Omental fat pad (tissue), 4 donors: ENCODE results near the gene TBC1D9B. TPM values are rescaled to one million over a fixed set of nuclear protein-coding genes. Genes with fewer than 3 reads are reported as not detected.

Experiments
- ATAC-seq: fragments of 150-250 bp; one replicate; pipeline ENCODE4 v1.9.1; 2016; ENCODE audit warnings: mild to moderate bottlenecking, moderate library complexity; ENCODE audit not compliant: low FRiP score
- DNase-seq: peaks from one replicate; pipeline ENCODE4 v3.0.0-alpha.2; 2019; ENCODE audit warnings: low spot score
- total RNA-seq, 4 donors: library from RNA; depleted of rRNA; stranded (reverse); fragments of >200 nt; gene quantifications; one replicate each; pipeline ENCODE4 v1.1.0, GENCODE V29; 2016
- TF ChIP-seq, protein P1 (sequence below), 3 donors: fragments of 450-650 bp; IDR thresholded peaks; one replicate each; pipeline ENCODE4 v1.5.1; 2016 to 2017; ENCODE audit warnings: antibody characterized with exemption in 3 of 3, mild to moderate bottlenecking in 3 of 3, moderate library complexity in 2 of 3

Gene TBC1D9B
- total RNA-seq, 4 donors from 2014 or later: 85.4 to 114 (median 97.0) TPM

DNA sequence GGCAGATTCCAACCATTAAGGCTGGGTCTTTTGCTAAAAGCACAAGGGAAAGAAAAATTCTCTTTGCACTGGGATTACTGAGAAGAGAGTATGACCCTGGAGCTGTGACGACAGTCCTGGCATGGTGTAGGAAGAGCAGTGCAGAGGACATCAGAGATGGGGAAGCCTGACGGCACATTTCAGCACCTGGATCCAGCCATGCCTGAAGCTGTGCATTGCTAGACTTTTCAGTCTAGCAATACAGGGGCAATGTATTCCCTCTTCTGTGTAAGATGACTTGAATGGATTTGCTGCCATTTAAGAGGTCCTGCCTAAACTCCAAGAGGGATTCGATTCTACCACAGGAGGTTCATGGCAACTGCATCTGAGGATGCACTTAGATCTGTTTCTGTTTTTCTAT, 36.7 kb downstream of the TBC1D9B start:
- TF ChIP-seq, protein P1, sequence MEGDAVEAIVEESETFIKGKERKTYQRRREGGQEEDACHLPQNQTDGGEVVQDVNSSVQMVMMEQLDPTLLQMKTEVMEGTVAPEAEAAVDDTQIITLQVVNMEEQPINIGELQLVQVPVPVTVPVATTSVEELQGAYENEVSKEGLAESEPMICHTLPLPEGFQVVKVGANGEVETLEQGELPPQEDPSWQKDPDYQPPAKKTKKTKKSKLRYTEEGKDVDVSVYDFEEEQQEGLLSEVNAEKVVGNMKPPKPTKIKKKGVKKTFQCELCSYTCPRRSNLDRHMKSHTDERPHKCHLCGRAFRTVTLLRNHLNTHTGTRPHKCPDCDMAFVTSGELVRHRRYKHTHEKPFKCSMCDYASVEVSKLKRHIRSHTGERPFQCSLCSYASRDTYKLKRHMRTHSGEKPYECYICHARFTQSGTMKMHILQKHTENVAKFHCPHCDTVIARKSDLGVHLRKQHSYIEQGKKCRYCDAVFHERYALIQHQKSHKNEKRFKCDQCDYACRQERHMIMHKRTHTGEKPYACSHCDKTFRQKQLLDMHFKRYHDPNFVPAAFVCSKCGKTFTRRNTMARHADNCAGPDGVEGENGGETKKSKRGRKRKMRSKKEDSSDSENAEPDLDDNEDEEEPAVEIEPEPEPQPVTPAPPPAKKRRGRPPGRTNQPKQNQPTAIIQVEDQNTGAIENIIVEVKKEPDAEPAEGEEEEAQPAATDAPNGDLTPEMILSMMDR (IDR thresholded peaks at IDR 0.05): no peak
- no peak for DNase-seq
- no peak for ATAC-seq

DNA sequence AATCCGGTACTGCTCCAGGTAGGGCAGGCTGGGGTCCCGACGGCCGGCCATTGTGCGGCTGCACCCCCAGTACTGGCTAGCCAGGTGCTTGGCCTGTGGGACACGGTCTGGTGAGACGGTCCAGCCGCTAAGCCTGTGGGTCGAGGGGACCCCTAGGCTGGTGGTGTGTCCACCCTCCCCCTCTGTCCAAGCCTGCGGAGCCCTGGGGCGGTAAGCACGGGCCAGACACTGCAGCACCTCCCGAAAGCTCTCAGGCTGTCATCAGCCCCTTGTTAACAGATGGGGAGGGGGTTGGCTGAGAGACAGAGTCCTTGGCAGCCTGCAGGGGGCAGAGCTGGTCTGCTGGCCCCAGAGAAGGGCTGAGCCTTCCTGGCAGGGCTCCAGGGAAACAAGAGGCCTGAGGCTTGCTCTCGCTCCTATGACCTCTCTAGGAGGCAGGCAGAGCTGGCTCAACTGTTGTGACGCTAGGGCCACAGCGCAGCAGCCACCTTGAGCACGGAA, 37.2 kb downstream of the TBC1D9B start:
- ATAC-seq: no peak
- TF ChIP-seq, protein P1 (IDR thresholded peaks at IDR 0.05): no peak
- DNase-seq: no peak

GRCh38 chr5:179869641-179870402, 37.9 kb downstream of the TBC1D9B start:
- ATAC-seq: no peak
- DNase-seq: no peak
- TF ChIP-seq, protein P1 (IDR thresholded peaks at IDR 0.05): no peak

DNA sequence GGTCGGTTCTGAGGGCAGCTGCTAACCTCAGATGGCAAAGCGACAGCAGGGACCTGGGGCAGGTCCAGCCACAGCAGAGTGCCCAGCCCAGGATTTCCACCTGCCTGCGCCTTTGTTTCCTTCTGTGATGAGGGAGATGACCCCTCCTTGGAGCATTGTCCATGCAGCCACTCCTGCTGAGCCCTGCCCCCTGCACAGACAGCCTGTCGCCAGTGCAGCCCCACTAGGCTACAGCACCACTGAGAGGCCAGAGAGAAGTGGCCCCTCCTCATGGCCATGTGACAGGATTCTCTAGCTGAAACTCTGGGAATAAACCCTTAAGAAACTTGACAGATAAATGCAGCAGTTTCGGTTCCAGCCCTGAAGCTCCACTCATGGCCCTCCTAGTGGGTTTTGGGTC, 38.6 kb downstream of the TBC1D9B start:
- DNase-seq: no peak
- TF ChIP-seq, protein P1 (IDR thresholded peaks at IDR 0.05): no peak
- no peak for ATAC-seq

DNA sequence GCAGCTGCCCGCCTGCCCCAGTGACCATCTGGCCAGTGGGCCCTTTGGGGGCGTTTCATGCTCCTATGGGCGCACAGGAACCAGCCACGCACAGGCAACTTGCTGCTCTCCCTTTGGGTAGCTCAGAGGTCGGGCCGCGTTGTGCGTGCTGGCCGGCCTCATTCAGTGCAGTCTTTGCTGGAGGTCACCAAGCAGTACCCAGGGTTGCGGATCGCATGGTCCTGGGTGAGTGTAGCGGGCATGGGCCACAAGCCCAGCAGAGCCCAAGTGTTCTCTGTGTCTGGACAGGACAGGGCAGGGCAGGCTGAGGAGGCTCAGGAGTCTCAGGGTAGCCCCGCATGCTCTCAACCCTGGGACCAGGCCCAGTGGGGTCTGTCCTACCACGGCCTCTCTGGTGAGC, 39.2 kb downstream of the TBC1D9B start:
- DNase-seq: no peak
- TF ChIP-seq, protein P1 (IDR thresholded peaks at IDR 0.05): no peak
- ATAC-seq: no peak

DNA sequence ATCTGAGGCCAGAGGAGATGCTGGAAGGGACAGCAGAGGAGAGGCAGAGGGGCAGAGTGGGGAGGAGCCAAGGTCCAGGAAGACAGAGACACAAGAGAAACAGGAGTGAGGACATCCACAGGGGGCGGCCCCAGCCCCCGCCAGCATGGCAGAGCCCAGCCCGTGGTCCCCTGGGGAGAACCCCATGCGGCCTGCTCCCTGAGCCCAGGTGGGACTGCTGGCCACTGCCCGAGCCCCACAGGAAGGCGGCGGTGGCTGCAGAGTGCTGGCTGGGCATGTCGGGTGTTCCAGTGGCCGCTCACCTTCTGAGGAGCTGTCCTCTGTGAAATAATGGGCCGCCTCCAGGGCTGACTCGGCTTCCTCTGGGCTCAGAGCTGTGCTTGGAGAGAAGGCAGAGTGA, 40.2 kb downstream of the TBC1D9B start:
- DNase-seq (no peak), ATAC-seq (no peak)

More for the DNA sequence above, 40.2 kb downstream of the TBC1D9B start:
- TF ChIP-seq, protein P1 (IDR thresholded peaks at IDR 0.05): no peak
